Stimulated activated naive CD4-positive, alpha-beta T cell treated with Interleukin-2 at 50 U/mL for 16 hours (primary cell): ENCODE measurements around the gene ITGBL1.

Source experiments
- DNase-seq: peaks from one replicate; lab custom pipeline; 2025; lab: John Stamatoyannopoulos, UW

Gene ITGBL1

DNA sequence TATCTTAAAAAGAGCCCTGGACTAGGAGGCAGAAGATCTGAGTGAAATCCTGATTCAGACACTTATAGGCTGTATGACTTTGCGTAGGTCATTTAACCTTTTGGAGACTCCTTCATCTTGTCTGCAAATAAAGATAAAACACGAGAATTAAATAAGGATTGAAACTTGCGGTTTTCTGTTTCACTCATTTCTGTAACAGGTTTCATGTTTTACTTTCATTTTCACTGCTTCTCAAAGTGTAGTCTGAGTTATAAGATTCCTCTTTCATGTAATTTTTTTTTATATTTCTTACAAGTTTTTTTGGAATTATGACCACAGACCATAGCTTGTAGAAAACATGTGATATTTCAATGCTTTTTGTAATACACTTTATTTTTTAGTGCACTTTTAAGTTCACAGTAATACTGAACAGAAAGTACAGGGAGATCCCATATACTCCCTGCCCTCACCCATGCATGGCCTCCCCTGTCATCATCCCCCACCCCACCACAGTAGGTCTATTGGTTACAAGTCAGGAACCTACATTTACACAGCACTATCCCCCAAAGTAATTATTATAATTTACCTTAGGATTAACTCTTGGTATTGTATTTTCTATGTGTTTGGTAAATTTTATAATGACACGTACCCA lies 174.6 kb downstream of the ITGBL1 start:
- peak; percentile 29 for DNase-seq

DNA sequence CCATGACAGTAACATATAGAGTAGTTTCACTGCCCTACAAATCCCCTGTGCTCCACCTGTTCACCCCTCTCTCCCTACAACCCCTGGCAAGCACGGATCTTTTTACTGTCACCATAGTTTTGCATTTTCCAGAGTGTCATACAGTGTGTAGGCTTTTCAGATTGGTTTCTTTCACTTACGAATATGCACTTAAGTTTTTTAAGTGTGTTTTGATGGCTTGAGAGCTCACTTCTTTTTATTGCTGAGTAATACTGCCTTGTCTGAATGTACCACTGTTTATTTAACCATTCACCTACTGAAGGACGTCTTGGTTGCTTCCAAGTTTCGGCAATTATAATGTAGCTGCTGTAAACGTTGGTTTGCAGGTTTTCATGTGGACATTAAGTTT lies 175.1 kb downstream of the ITGBL1 start:
- DNase-seq: no peak

DNA sequence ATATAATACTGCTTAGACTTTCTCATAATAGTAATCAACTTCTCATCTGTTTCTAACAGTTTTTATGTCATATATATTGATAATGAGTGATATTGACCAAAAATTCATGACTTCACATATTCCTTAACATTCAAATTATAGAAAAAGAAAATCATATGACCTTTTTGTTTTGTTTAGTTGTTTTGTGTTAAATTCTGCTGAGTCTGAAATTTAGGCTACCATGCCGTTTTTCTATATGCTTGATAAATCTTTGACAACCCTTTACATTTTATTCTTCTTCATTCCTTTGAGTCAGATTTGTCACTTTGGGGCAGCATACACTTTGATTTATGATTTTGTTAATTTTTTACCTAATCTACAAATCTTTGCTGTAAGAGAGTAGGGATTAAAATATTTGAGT lies 176.4 kb downstream of the ITGBL1 start:
- DNase-seq: no peak

DNA sequence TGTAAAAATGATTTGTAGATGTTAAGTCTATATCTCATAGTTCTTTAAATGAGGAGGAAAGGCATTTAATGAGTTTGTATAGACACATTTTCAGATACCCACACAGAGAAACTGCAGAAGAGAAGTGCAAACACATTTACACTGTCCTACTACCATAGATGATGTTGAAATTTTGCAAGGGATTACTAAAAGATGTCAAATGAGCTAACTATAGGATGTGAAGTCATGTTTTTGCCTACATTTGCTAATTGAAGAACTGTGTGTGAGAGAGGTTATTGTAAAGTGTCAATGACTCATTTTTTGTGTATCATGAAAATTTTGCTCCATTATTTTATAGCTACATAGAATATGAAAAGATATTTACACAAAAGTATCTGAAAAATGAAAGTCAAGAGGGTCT lies 178.9 kb downstream of the ITGBL1 start:
- DNase-seq: no peak

DNA sequence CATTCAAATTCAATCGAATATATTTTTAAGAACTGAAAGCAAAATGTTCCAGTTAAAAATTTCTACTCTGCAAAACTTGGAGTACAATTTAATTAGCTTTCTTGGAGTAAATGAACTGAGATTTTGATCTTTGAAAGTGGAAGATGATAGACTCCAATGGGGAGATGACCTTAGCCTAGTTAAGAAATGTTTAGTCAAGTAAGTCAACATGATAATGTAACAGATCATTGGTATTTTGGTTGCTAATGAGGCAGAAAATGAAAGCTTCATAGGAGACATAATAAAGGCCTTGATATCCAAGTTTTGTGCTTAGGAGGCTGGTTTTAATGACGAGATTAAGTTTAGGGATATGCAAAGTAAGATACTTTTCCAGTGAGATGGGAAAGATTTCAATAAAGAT lies 181.7 kb downstream of the ITGBL1 start:
- no peak for DNase-seq

DNA sequence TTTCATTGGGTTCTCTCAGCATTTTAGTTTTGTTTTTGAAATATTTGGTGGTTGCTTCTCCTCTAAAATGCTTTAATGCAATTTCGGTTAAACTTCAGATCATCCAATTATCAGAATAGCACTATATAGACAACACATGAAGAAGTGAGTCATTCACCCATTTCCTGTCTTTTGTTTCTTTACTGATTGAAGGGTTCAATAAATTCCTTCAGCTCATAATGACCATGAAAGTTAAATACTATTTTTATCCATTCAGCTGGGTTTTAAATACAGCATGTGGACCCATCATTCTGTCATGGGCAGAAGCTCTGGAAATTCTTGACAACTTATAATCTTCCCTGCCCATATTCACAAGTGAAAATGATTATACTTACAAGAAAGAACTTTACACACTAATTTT lies 187.2 kb downstream of the ITGBL1 start:
- DNase-seq: no peak

DNA sequence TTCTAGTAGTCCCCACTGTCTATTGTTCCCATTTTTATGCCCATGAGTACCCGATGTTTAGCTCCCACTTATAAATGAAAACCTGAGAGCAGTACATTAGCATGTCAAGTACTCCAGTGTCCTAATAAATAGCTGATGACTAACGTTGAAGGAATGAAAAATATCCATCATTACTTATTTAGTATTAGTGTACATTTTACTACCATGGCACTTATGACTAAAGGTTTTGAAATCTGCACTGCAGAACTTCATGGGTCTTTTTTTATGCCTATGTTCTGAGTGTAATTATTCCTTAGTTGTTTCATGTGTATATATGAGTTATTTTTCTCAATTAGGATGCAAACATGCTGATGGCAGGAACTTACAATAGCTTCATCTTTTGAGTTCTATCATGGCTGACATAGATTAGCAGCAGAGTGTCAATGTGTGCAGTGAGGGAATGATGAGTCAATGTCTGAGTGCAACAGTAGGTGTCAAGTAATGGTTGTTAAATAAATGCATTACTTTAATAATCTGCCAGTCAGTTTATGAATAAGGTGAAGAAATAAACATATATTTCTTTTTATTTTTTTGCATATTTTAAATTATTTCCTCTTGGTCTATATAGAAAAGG lies 188.4 kb downstream of the ITGBL1 start:
- DNase-seq: no peak

DNA sequence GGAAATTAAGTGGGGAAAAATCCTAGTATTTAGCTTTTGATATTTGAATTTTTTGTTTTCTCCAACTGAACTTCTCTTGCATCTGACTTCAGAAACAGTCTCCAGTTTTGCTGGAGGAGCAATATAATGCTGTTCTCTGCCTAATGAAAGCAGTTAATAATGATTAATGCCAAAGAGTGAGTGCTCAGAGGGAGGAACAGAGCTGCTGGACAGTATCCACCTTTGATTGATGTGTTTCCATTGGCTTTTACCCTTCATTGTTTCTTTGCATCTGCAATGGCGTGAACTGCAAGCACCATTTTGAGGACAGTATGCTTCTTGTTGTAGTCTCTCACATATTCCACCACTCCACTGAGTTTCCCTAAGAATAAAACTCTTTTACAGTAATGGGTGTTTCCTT lies 193.4 kb downstream of the ITGBL1 start:
- no peak for DNase-seq

DNA sequence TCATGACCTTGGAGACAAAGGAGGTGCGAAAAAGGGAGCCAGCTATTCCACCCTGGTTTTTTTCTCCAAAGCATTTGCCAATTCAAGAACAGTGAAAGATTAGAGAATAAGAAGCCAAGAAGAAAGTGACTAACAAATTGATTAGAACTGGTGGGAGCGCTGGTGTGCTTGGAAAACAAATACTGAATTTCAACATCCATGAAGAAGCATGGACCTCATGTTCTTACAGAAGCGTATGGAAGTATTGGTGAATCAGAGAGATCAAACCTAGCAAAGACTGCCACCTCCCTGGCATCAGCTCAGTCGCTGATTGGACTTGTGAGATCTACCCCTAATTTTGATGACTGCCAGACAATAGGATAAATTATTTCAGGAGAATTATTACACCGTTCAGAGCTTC lies 195.3 kb downstream of the ITGBL1 start:
- DNase-seq: no peak

DNA sequence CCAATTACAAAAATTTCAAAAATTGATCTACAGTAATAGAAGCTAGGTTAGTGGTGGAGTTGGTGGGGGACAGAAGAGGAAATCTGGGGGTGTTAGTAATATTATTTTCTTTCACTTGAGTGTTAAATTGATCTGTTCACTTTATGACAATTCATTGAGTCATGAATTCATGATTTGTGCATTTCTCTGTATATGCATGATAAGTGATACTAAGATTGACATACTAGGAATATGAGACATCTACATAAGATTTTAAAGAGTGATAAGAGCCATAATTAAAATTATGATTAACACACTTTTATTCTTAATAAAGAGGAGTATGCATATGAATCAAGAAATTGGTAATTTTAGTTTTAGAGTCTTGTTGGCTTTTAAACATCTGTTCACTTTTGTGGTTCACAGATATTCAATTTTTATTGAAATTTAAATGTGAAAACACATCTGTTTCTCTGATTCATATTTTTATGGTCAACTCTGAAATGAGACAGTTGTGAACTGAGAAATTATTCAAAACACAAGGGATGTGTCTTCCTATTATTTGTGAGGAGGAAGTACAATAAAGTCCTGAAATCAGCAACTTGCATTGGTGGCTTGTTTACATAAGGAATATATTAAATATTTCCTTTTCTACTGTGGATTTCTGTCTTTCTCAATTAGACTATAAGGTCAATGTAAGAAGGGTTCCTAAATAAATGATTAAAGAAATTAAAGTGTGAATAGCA lies 196.5 kb downstream of the ITGBL1 start:
- DNase-seq: no peak

DNA sequence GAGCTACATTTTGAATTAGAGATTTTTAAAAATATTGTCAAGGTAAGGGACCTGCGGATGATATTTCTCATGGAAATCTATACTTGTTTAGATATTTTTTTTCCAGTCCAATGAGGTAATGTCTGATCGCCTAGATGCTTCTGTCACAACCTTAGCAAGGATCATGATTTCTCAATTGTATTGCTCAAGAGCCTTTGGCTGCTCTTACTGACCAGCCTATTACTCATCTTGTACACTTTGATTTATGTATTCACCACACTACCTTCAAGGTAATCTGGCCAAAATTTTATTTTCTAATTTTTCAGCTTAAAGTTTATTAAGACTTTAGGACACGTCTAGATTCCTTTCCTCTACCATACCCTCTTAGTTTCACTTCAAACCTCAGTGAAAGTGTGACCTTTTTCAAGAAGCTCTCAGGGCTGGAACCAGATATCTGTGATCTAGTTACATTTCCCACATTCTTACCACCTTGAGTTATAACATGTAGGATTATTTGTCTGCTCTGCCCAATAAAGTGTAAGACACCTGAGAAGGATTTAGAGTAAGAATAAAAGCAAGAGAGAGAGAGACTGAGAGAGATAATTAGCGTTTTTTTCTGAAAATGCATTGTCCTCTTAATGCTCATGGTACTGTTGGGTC lies 197.1 kb downstream of the ITGBL1 start:
- DNase-seq: no peak

DNA sequence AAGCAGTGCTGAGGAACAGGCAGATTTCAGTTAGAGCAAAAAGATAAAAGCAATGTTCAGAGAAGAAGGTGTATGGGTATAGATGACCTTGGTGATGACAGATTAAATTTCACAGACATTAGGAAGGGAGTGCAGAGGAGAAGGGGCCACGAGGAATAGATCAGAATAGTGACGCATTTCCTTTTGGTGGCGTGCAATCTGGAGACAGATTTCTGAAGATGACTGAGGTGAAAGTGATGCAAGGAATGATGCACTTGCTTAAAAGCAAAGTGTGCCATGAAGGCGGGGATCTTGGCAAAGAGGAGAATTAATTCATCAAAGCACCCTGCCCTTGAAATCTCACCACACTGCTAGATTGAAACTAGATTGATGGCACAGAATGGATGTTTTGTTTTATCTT lies 202.4 kb downstream of the ITGBL1 start:
- no peak for DNase-seq

DNA sequence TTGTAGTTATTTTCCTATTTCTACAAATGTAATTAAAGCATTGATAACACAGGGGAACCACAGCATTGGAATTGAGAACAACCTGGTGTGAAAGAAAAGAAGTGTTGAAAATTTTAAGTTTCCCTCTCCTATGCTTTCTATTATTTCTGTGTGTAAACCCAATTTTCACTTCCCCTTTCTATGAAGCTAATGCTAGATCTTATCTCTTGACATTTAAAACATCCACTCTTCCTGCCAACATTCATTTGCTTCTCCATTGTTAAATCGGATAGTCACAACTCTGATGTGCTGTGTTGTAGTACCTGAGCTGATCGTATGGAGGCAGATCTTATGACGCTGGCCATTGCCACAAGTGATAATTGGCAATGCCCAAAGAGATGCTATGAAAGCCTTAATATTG lies 203.0 kb downstream of the ITGBL1 start:
- no peak for DNase-seq

DNA sequence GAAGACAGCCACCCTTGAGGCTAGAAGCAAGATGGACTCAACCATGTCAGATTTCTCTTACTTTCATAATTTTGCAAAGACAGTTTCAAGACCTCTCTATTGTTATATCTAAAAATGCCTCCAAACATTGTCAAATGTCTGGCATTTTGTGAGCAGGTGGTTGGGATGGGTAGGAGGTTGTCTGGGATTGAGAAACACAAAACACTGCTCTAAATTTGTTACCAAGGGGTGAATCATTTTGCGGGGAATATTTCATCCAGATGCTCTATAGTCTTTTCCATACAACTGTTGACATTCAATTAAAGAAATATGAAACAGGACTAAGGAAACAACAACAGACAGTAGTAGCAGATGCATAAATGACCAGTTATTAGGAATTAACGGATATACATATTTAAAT lies 208.2 kb downstream of the ITGBL1 start:
- DNase-seq: no peak

DNA sequence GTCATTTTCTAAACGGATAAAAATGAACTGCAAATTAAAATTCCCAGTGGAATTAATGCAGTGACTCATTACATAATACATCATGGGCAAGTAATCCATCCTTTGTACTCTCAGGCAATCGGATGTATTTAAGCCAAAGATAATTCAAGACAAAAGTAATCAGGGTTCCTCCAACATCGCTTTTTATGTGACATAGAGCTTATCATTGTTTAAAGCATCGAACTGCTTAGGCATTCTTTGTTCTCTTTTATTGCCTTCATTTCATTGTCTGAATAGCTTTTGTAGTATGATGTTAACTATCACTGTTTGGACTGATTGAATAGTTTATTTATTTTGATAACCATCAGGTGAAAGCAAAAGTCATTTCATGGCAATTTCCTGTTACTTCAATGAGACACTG lies 209.4 kb downstream of the ITGBL1 start:
- no peak for DNase-seq

DNA sequence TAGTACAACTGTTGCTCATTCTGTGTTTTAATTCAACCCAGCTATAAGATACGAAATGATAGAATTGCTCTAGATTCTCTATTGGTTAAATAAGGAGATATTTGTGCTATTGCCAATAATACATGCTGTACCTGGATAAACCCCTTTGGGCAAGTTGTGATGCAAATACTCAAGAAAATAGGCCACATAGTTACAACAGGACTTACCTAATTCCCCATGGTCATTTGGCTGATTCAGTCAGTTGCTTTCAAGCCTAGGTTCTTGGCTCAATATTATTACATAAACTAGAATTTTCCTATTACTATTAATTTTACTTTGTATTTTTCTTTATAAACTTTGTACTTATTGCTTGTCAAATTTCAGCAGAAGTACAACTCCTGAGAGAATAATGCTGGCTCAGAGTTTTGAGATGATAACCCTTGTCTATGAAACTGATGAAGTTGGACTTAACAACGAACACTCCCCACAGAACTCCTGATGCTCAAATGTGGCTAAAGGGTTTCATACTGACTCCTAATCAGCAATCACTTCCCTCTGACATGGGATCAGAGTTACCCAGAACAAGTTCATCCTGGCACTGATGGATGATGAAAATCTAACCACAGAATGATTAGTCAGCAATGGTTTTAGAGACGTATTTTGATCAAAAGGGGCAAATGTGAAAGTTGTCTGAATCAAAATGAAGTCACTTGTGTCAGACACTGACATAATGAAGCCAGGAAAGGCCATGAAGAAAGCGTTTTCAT lies 221.1 kb downstream of the ITGBL1 start:
- no peak for DNase-seq

DNA sequence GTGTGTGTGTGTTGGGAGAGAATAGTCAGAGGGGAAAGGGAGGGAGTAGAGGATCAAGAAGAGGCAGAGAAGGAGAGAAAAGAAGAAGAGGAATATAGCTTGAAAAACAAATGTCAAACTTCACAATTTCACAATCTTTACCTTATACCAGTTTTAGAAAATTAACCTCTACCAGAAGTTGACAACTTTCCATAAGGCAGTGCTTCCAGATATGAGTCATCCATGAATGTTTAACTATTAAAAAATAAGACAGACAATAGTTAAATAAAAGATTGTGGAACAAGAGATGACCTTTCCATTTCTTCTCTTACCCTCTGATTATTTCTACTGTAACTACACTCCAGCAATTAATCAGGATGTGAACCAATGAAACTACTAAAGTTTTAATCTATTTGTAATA lies 229.4 kb downstream of the ITGBL1 start:
- no peak for DNase-seq

DNA sequence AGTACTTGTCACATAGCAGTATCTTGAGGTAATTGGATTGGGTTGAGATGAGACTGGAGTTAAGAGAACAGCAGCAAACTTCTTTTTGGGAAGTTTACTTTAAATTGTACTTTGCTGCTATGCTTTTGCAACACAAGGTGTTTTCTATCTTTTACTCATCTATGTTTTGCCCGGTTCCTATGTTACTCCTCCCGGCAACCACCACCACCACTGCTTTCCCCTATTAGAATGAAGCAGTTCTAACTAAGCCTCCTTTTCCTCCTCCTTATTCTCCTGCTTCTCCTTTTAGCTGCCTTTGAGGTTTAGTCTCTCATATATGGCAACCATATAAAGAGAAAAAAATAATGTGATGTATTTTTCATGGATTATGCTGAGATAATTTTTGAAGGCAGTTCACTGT lies 233.5 kb downstream of the ITGBL1 start:
- DNase-seq: no peak

DNA sequence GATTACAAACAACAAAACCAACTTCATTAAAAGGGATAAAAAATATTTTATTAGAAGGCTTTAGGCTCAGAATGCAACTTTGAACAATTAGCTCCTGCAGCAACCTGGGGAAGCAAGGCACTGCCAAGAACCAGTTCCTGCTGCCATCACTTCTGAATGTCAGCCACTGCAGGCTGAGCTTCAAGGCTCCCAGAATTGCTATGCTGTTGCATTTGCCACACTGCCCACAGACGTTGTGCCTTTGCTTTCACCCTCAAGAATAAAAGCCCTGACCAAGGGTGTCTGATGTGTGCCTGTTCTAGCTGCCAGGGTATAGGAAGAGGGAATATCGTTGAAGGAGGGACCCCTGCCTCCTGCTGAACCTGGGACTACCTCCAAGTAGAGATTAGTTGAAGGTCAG lies 238.4 kb downstream of the ITGBL1 start:
- DNase-seq: no peak

DNA sequence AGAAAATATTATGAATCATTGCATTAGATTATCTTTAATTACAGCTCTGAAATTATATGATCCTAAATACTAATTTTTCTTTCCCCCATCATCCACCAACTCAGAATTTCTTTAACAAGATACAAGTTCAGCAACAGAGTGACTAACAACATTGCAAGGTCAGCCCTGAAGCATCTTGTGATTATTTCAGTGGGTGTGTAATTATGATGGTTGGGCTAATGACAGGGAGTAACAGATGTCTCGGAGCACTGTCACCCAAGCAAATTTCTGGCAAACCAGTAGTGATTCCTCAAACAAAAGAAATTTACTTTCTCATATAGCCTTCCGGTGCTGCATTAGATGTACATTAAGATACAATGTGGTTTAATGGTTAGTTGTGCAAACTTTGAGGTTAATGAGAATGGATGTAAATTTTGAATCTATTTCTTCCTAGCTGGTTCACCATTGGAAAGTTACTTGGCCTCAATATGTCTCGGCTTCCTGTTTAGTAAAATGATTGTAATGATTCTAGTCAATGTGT lies 238.9 kb downstream of the ITGBL1 start:
- no peak for DNase-seq

DNA sequence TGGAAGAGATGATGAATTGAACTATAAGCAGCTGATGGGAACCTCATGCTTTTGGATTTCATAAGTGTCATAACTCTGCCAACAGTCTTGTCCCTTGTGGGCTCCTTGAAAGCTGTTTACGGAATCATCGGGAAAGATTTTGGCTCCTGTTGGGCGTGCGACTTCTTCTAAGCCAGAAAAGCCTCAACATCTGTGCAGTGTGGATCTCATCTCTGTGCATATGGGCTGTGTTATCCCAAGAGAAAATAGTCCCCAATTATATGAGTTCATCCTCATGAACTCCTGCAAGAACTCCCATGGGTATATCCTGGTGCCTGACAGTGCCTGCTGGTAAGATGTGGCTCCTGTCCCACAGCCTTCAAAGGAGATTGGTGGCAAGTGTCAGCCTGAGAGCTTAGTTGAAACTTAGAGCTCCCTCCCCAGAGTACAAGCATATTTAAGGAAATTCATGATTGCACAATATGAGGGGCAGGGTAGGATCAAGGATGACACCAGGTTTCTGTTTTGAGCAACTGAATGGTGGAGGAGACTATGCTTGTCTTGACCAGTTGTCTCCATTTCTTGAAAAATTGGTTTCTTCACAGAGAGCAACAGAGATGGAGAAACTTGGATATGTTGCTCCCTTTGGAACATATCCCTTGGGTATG lies 243.5 kb downstream of the ITGBL1 start:
- DNase-seq: no peak

DNA sequence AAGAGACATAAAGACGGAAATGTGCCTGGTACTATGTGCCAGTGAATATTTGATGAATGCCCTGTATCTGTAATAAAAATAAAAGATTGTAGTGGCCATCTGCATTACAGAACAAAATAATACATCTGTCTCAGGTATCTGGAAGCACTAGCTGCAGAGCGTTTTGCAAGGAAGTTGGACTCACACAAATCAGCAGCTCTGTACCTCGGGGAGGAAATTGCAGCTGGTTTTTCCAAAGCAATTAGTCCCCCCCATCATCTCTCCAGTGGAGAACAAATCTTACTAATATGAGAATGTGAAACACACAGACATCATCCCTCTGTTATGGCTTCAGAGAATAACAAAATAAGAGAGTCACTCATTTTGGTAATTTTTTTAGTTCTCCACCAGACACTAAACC lies 245.3 kb downstream of the ITGBL1 start:
- no peak for DNase-seq
